Activated CD4-positive, CD25-positive, alpha-beta regulatory T cell treated with anti-CD3 and anti-CD28 coated beads, Interleukin-2, amount 50 U/mL, for 24 hours (primary cell): ENCODE data around the gene HVCN1.

Experiments used
- ATAC-seq, 2 donors: fragments of 150-1000 bp; cut with Tn5 transposase; one replicate each; pipeline ENCODE4 v1.10.0; 2021; ENCODE audit warnings: mild to moderate bottlenecking in 1 of 2, moderate library complexity in 1 of 2

HVCN1 gene

DNA sequence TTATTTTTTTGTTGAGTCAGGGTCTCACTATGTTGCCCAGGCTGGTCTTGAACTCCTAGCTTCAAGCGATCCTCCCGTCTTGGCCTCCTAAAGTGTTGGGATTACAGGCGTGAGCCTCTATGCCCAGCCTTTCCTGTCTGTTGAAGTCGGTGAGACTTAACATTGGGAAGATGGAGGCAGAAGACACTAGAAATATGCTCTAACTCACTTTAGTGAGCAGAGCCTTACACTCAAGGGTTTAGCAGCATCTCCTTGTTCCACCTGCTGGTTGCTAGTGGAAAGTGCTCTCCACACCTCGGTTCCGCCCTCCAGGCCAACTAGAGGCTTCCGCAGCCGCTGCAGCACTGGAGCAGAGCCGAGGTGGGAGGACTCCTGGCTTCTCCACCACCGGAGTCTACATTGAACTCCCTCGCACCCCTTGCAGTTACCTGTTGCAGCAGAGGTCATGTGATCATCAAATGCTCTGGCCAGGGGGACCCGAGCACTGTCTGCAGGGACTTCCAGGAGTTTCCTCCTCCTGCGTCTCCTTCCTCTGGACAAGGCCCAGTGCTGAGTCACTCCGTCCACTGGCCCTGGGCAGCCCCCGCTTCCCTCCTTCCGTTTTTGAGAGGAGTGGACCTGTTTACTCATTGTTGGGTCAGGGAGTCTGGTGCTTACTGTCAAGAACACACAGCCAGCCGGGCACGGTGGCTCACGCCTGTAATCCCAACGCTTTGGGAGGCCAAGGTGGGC is 9.4 kb upstream of the HVCN1 start:
- peak; percentile 97 to 99 for ATAC-seq

DNA sequence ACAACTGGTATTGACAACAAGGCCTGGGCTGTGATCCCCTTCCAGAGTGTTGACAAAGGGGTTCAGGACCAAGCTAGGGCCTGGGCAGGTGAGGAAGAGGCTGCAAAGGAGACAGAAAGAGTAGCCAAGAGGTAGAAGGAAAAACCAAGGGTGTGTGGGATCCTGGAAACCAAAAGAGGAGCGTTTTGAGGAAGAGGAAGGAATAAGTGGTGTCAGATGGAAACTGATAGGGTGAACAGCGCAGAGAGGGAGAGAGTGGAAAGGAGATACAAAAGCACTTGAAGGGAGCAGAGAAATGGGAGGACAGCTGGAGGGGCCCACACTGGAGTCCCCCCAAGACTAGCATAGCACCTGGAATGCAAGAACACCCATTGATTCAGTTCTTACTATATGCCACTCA is 8.3 kb upstream of the HVCN1 start:
- ATAC-seq, result no peak

GRCh38 chr12:110696283-110696682 is 7.4 kb upstream of the HVCN1 start:
- no peak for ATAC-seq

- no peak for ATAC-seq
Measured at GRCh38 chr12:110694330-110694901, 5.5 kb upstream of the HVCN1 start.

DNA sequence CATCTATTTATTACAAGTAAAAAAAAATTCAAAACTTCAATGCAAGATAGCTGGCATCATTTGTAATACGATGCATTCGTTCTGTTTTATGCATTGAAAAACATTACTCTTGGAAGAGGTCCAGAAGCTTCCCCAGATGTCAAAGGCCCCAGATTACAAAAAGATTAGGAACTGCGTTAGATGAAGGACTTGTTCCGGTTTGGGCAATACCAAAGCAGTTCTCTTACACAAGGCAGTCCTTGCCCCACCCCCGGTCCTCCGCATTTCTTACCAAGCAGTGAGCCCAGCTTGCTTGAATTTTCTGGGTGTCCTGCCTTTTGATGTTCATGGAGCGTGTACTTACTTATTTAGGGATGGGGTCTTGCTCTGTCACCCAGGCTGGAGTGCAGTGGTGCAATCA is 4.8 kb upstream of the HVCN1 start:
- ATAC-seq, result no peak

DNA sequence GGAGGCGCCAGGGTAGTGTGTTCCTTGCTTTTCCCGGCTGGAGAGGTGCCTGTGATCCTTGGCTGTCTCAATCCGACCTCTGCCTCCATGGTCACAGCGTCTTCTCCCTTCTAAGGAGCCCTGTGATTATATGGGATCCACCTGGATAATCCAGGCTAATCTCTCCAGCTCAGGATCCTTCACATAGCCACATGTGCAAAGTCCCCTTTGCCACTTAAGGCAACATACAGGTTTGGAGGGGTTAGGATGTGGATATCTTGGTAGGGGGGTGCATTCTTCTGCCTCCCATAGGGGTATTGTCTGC is 1.2 kb upstream of the HVCN1 start:
- no peak for ATAC-seq

DNA sequence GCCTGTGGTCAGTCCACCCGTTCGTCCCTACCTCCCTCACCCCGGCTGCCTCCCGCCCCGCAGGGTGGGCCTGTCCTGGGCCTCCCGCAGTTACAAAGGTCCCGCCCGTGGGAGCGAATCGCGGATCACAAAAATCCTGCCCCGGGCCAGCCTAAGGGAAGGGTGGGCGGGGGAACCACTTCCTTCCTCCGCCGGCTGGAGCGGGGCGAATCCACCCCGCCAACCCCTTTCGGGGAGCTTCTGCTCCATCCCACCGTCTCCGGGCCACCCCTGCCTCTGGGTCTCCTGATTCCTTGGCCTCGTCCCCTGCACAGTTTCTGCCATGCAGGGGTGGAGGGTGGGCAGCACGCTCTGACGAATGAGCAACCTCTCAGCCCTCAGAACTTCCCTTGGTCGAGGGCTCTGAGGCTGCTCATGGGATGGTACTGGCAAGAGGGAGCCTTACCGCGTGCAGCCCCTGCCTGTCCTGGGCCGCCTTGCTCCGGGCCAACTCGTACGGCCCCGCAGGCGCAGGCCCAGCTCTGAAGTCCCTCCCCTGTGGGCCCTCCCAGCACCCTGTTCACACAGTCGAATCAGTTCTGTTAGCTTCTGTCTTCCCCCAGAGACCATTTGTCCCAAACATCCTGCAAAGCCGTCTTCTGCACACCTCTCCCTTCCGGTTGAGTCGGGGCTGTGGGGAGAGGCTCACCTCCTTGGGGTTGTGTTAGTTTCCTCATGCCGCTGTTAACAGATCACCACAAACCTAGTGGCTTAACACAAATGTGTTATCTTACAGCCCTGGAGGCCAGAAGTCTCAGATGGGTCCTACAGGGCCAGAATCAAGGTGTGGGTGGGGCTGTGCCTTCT is 589 bp upstream of the HVCN1 start:
- ATAC-seq, result peak; percentile 72 to 76

- ATAC-seq, result no peak
Measured at GRCh38 chr12:110687396-110688169, 1.3 kb downstream of the HVCN1 start.

GRCh38 chr12:110686294-110686903 is 2.5 kb downstream of the HVCN1 start:
- no peak for ATAC-seq

DNA sequence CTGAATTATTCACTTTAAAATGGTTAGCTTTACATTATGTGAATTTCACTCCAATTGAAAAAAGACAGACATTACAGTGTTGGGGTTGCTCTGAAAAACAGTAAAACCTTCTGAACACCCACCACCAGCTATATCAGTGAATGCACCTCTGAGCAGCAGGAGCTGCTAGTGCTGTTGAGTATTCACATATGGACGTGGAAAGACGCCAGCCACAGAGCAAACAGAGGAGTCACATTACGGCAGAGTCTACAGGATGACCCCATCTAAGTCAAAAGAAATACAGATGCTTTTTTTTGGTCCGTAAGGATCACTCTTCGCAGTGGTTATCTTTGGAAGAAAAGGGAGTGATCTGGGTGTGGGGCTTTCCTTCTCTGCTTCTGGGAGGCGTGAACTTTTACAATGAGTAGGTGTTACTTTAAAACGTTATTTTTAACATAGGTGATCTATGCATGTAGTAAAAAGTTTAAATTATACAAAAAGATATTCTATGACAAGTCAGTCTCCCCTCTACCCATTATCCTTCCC is 4.5 kb downstream of the HVCN1 start:
- ATAC-seq, result no peak

DNA sequence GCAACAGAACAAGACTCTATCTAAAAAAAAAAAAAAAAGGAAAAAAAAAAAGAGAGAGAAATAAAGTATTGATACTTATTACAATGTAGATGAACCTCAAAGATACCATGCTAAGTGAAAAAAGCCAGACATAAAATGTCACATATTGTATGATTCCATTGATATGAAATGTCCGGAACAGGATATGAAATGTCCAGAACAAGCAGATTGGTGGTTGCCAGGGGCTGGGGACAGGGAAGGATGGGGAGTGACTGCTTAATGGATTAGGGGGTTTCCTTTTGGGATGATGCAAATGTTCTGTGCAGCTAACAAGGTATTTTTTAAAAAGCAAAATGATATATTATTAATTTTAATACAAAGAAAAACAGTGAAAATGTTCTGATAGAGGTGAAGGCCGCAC is 5.0 kb downstream of the HVCN1 start:
- no peak for ATAC-seq

- no peak for ATAC-seq
Measured at GRCh38 chr12:110680032-110680431, 8.9 kb downstream of the HVCN1 start.

- no peak for ATAC-seq
Measured at GRCh38 chr12:110679201-110679600, 9.7 kb downstream of the HVCN1 start.

DNA sequence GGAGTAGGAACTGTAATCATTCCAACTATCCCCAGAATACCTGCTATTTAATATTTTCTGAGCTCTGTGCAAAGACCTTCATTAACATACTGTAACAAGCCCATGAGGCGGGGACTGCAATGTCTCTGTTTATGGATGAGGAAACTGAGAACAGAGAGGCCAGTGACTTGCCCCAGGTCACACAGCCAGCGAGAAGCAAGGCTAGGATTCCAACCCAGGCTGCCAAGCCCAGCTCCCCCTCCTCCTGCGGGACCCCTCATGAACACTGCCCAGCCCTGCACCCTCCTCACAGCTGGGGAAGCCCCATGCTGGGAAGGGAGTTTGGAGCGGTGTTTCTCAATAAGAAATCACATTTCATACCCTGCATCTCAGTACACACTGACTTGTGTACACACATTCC is 10.9 kb downstream of the HVCN1 start:
- no peak for ATAC-seq

DNA sequence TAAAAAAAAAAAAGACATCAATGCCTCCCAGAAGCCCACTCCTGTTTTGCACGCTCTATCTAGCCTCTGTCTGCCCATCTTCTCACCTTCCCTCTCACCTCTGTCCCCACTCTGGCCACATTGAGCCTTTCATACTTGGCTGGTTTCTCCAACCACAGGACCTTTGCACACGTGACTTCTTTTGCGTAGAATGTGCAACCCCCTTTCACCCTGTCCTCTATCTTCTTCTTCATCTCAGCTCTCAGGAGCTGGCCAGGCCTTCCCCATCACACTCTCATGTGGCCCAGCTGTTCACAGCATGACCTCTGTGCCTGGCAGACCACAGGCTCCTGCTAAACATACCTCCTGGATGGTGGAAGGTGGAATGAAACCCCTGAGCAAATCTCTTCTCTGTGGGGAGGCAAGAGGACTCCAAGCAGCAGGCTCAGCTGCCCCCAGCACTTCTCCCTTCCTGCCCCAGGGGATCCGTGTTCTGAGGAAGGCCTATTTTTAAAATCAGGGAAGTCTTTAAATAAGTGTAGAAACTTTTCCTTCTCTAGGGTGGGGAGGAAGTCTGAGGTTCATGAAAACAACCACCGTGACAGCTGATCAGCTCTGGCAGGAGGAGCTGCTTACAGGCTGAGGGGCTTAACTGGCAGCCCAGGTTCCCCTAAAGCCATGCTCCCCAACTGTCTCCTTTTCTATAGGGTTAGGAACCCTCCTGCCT is 11.6 kb downstream of the HVCN1 start:
- no peak for ATAC-seq

DNA sequence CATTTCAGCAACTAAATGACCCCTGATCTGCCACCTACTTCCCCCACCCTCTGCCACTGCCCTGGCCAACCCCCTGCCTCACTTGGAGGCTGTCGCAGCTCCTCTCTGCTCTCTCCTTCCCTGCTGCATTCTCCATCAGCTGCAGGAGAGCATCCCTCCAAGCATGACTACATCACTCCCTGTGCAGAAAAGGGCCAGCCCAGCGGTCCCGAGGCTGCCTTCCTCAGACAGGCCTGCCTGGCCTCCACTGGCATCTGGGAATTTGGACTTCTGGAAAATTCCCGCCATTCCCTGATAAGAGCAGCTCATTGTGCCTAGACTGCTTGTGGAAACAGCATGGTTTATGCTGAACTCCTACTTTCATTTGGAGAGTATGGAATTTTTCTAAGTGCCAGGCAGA is 12.7 kb downstream of the HVCN1 start:
- no peak for ATAC-seq

DNA sequence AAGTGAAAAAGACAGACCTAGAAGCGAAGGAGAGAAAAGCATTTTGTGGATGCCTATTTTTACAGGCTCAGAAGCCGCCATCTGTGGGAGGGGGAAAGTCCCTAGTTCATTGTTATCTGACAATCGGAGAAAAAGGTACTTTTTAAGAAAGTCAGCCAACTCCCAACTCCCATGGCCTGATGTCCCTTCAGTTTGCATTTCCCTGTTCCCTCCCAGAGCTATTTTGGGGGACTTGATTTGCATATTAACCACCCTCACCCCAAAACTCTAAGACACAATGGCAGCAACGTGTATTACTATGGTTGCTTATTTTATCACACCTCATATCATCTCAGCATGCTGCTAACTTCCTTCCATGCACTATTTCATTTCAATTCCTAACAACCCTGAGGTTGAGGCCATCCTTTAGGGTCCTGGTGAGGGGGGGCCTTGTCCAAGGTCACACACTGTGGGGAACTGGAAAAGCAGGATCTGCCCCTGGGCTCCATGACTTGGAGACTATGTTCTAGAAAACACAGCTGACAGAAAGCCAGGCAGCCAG is 18.7 kb downstream of the HVCN1 start:
- peak; percentile 60 to 79 for ATAC-seq

- ATAC-seq, result no peak
Measured at GRCh38 chr12:110669193-110669502, 19.8 kb downstream of the HVCN1 start.

GRCh38 chr12:110668480-110669192 is 20.3 kb downstream of the HVCN1 start:
- no peak for ATAC-seq

GRCh38 chr12:110667671-110668070 is 21.2 kb downstream of the HVCN1 start:
- no peak for ATAC-seq

GRCh38 chr12:110666892-110667291 is 22.0 kb downstream of the HVCN1 start:
- no peak for ATAC-seq
